HepG2 (cell line): ENCODE data around the gene PPP4C. TPM values are rescaled to one million over a fixed set of nuclear protein-coding genes. Genes with fewer than 3 reads are reported as not detected.

ENCODE experiments used
- CHD4 ChIP-seq: fragments of 200-600 bp; sonication (generic); IDR thresholded peaks from 2 replicates; pipeline ENCODE4 v1.7.0; 2017; ENCODE audit warnings: mild to moderate bottlenecking, low read length, borderline replicate concordance
- GLI4 ChIP-seq: sonication (generic); formaldehyde crosslinking; IDR thresholded peaks from 2 replicates; pipeline ENCODE4 v1.5.1; 2020; ENCODE audit warnings: missing genetic modification reagents, mild to moderate bottlenecking, moderate library complexity, borderline replicate concordance
- GPN1 ChIP-seq: sonication (generic); formaldehyde crosslinking; IDR thresholded peaks from 2 replicates; pipeline ENCODE4 v1.5.1; 2020; ENCODE audit warnings: missing genetic modification reagents, borderline replicate concordance
- GRHL1 ChIP-seq: sonication (generic); formaldehyde crosslinking; conservative IDR thresholded peaks from 2 replicates; pipeline ENCODE4 v1.8.0; 2022; ENCODE audit warnings: missing genetic modification reagents
- ISL2 ChIP-seq: sonication (generic); formaldehyde crosslinking; IDR thresholded peaks from 2 replicates; pipeline ENCODE4 v1.5.0; 2020; ENCODE audit warnings: missing genetic modification reagents
- NONO ChIP-seq, 2 experiments: fragments of 450-650 bp in 1 of 2; sonication (generic) in 1 of 2; formaldehyde crosslinking in 1 of 2; IDR thresholded peaks in 1 of 2; conservative IDR thresholded peaks in 1 of 2; 2 replicates each; pipeline versions ENCODE4 v1.6.1 to v1.8.0; 2017 to 2022; ENCODE audit warnings: mild to moderate bottlenecking in 1 of 2, missing genetic modification reagents in 1 of 2, moderate library complexity in 1 of 2
- PRDM10 ChIP-seq: sonication (generic); formaldehyde crosslinking; IDR thresholded peaks from 2 replicates; pipeline ENCODE4 v1.4.0; 2020; ENCODE audit warnings: low read depth, missing genetic modification reagents
- SRY ChIP-seq: sonication (generic); formaldehyde crosslinking; IDR thresholded peaks from 2 replicates; pipeline ENCODE4 v1.8.0; 2022; ENCODE audit warnings: mild to moderate bottlenecking, missing genetic modification reagents
- THAP11 ChIP-seq: IDR thresholded peaks from 2 replicates; pipeline ENCODE4 v1.6.1; 2016; ENCODE audit warnings: missing biosample characterization, missing genetic modification reagents
- YEATS2 ChIP-seq: sonication (generic); formaldehyde crosslinking; IDR thresholded peaks from 2 replicates; pipeline ENCODE4 v1.4.0; 2020; ENCODE audit warnings: missing genetic modification reagents, borderline replicate concordance
- ZBTB38 ChIP-seq: sonication (generic); formaldehyde crosslinking; IDR thresholded peaks from 2 replicates; pipeline ENCODE4 v1.5.1; 2020; ENCODE audit warnings: mild to moderate bottlenecking, missing genetic modification reagents
- ZBTB43 ChIP-seq: sonication (generic); formaldehyde crosslinking; conservative IDR thresholded peaks from 2 replicates; pipeline ENCODE4 v1.4.0; 2020; ENCODE audit warnings: missing genetic modification reagents
- ZIK1 ChIP-seq: sonication (generic); formaldehyde crosslinking; IDR thresholded peaks from 2 replicates; pipeline ENCODE4 v1.5.0; 2020; ENCODE audit warnings: mild to moderate bottlenecking, low read depth, missing genetic modification reagents, borderline replicate concordance
- ZNF275 ChIP-seq: sonication (generic); formaldehyde crosslinking; IDR thresholded peaks from 2 replicates; pipeline ENCODE4 v1.8.0; 2022; ENCODE audit warnings: missing genetic modification reagents, mild to moderate bottlenecking, inconsistent platforms, borderline replicate concordance
- ZNF563 ChIP-seq: sonication (generic); formaldehyde crosslinking; IDR thresholded peaks from 2 replicates; pipeline ENCODE4 v1.8.0; 2022; ENCODE audit warnings: mild to moderate bottlenecking, moderate library complexity, missing genetic modification reagents
- ZNF564 ChIP-seq: sonication (generic); formaldehyde crosslinking; IDR thresholded peaks from 2 replicates; pipeline ENCODE4 v1.8.1; 2023; ENCODE audit warnings: mild to moderate bottlenecking, missing genetic modification reagents
- ZNF577 ChIP-seq: sonication (generic); formaldehyde crosslinking; IDR thresholded peaks from 2 replicates; pipeline ENCODE4 v1.4.0; 2020; ENCODE audit warnings: mild to moderate bottlenecking, low read depth, missing genetic modification reagents, borderline replicate concordance
- ZNF619 ChIP-seq: sonication (generic); formaldehyde crosslinking; IDR thresholded peaks from 2 replicates; pipeline ENCODE4 v1.4.0; 2020; ENCODE audit warnings: mild to moderate bottlenecking, missing genetic modification reagents
- ZNF672 ChIP-seq: sonication (generic); formaldehyde crosslinking; IDR thresholded peaks from 2 replicates; pipeline ENCODE4 v1.8.1; 2022; ENCODE audit warnings: missing genetic modification reagents
- ZNF891 ChIP-seq: sonication (generic); formaldehyde crosslinking; IDR thresholded peaks from 2 replicates; pipeline ENCODE4 v1.5.0; 2020; ENCODE audit warnings: mild to moderate bottlenecking, missing genetic modification reagents
- polyA plus RNA-seq, 8 experiments: library from polyadenylated mRNA; depleted of rRNA in 3 of 8; stranded (reverse) in 7 of 8; unstranded in 1 of 8; fragments of >200 nt; fragmentation: Illumina TruSeq in 4 of 8; extraction: Trizol in 4 of 8; gene quantifications; 2 replicates each; pipeline versions ENCODE4 v1.2.1 to v1.2.3, GENCODE V29; 2011 to 2016; ENCODE audit warnings: low read depth in 4 of 8, missing spikeins in 1 of 8, mixed read lengths in 1 of 8; ENCODE audit not compliant: insufficient read depth in 1 of 8
- total RNA-seq, 5 experiments: library from RNA; depleted of rRNA; stranded (reverse); fragments of >200 nt; fragmentation: Illumina TruSeq; extraction: Trizol; gene quantifications; 2 replicates each; pipeline ENCODE4 v1.2.3, GENCODE V29; 2016; ENCODE audit warnings: low read depth in 1 of 5

Gene PPP4C
- total and polyA plus RNA-seq, 2 of the 13 experiments (the other 11 are each of a cell fraction or from before 2014, with no cell fraction given) = 176 to 220 TPM

- TF ChIP-seq GRHL1 (no peak), YEATS2 (CRISPR knock-in tag) (peak; percentile 99), ISL2 (CRISPR knock-in tag) (peak; percentile 69), ZNF891 (CRISPR knock-in tag) (peak; percentile 98), ZNF619 (CRISPR knock-in tag) (peak; percentile 78; the same call in 1 of the 2 replicates), ZBTB43 (CRISPR knock-in tag) (peak; percentile 81), CHD4 (no peak), THAP11 (CRISPR knock-in tag) (peak; percentile 92), ZNF577 (CRISPR knock-in tag) (no peak), ZNF564 (CRISPR knock-in tag) (peak; percentile 97), ZBTB38 (peak; percentile 90; the same call in 1 of the 2 replicates), GLI4 (CRISPR knock-in tag) (peak; percentile 53; the same call in 1 of the 2 replicates), PRDM10 (CRISPR knock-in tag) (peak; percentile 64; the same call in 1 of the 2 replicates), ZIK1 (CRISPR knock-in tag) (peak; percentile 97), SRY (CRISPR knock-in tag) (peak; percentile 86; the same call in 1 of the 2 replicates), GPN1 (CRISPR knock-in tag) (no peak), ZNF672 (CRISPR knock-in tag) (peak; percentile 91; the same call in 1 of the 2 replicates), ZNF563 (CRISPR knock-in tag) (peak; percentile 97), NONO (IDR thresholded peaks at IDR 0.05) (no peak), NONO (CRISPR knock-in tag; conservative IDR thresholded peaks at IDR 0.05) (peak; percentile 98), ZNF275 (peak; percentile 92; the same call in 1 of the 2 replicates)
These were observed 23.0 kb upstream of the PPP4C start (continued) for GRCh38 chr16:30052671-30053372.
